H1 (cell line): ENCODE measurements around the gene STXBP6. TPM values are rescaled to one million over a fixed set of nuclear protein-coding genes. Genes with fewer than 3 reads are reported as not detected.

Experiments
- CTCF ChIA-PET: fragments of 300-600 bp; sonication (Branson Sonifier 250); formaldehyde crosslinking; loops from one replicate; lab custom pipeline; 2021; ENCODE audit not compliant: partially characterized antibody; lab: Charles Lee
- POLR2A ChIA-PET: fragments of 300-600 bp; sonication (Branson Sonifier 250); formaldehyde crosslinking; loops from one replicate; lab custom pipeline; 2021; ENCODE audit warnings: inconsistent platforms; ENCODE audit not compliant: partially characterized antibody; lab: Charles Lee
- DNase-seq, 2 experiments: peaks; one replicate each; pipeline versions ENCODE4 v3.0.0 to v3.0.0-alpha.2; 2010 to 2022; ENCODE audit warnings: low spot score in 2 of 2, low read depth in 1 of 2, mixed read lengths in 1 of 2
- FAIRE-seq: peaks from 2 replicates; lab custom pipeline; 2011; peaks lifted over from hg19 to GRCh38; lab: Jason Lieb, UNC
- H2AFZ ChIP-seq: 2 replicates; pipeline ENCODE4 v1.8.1; 2012; ENCODE audit warnings: low read length, inconsistent platforms
- H2AK5ac ChIP-seq: 2 replicates; pipeline ENCODE4 v1.6.1; 2013; ENCODE audit warnings: low read depth, low read length
- H2BK120ac ChIP-seq: replicated peaks from 2 replicates; pipeline ENCODE3; 2013; ENCODE audit warnings: low read depth, low read length, inconsistent platforms
- H2BK12ac ChIP-seq: 2 replicates; pipeline ENCODE4 v1.6.1; 2013; ENCODE audit warnings: low read depth, low read length
- H2BK15ac ChIP-seq: 2 replicates; pipeline ENCODE4 v1.6.1; 2013; ENCODE audit warnings: low read length
- H2BK20ac ChIP-seq: 2 replicates; pipeline ENCODE4 v1.6.1; 2013; ENCODE audit warnings: low read length
- H2BK5ac ChIP-seq: 2 replicates; pipeline ENCODE4 v1.6.1; 2013; ENCODE audit warnings: low read depth, low read length
- H3K14ac ChIP-seq: 2 replicates; pipeline ENCODE4 v1.6.1; 2013; ENCODE audit warnings: inconsistent platforms; ENCODE audit not compliant: insufficient read length
- H3K18ac ChIP-seq: 2 replicates; pipeline ENCODE4 v1.6.1; 2013; ENCODE audit warnings: low read length; ENCODE audit errors: extremely low read depth
- H3K23ac ChIP-seq: 2 replicates; pipeline ENCODE4 v1.6.1; 2013; ENCODE audit warnings: inconsistent platforms; ENCODE audit not compliant: insufficient read length
- H3K23me2 ChIP-seq: 2 replicates; pipeline ENCODE4 v1.6.1; 2013; ENCODE audit warnings: low read depth, low read length
- H3K27ac ChIP-seq: 2 replicates; pipeline ENCODE4 v1.6.1; 2011; ENCODE audit warnings: low read depth, low read length, inconsistent platforms
- H3K27me3 ChIP-seq, 4 experiments: replicated peaks in 1 of 4; 1 replicate in 1 of 4; 2 replicates in 3 of 4; pipeline versions ENCODE4 v1.6.1 to v1.8.1; 2011 to 2013; ENCODE audit warnings: low read length in 3 of 4, mild to moderate bottlenecking in 3 of 4, inconsistent platforms in 2 of 4, mixed read lengths in 2 of 4, moderate library complexity in 1 of 4; ENCODE audit not compliant: control insufficient read depth in 3 of 4, insufficient read depth in 3 of 4; ENCODE audit errors: extremely low read depth in 1 of 4
- H3K36me3 ChIP-seq, 4 experiments: 2 replicates each; pipeline versions ENCODE4 v1.6.1 to v1.8.1; 2011 to 2013; ENCODE audit warnings: mild to moderate bottlenecking in 4 of 4, low read length in 3 of 4, moderate library complexity in 2 of 4, control low read depth in 1 of 4, inconsistent platforms in 1 of 4; ENCODE audit not compliant: insufficient read depth in 4 of 4, control insufficient read depth in 2 of 4
- H3K4ac ChIP-seq: replicated peaks from 2 replicates; pipeline ENCODE3; 2013; ENCODE audit warnings: low read length, low read depth, mixed read lengths, inconsistent platforms; ENCODE audit not compliant: insufficient read length
- H3K4me1 ChIP-seq, 4 experiments: replicated peaks in 1 of 4; 1 replicate in 1 of 4; 2 replicates in 3 of 4; pipeline versions ENCODE4 v1.6.1 to v1.8.1; 2011 to 2013; ENCODE audit warnings: low read length in 3 of 4, inconsistent platforms in 2 of 4, mixed read lengths in 1 of 4; ENCODE audit not compliant: insufficient read depth in 4 of 4, control insufficient read depth in 3 of 4
- H3K4me2 ChIP-seq, 2 experiments: 2 replicates each; pipeline versions ENCODE4 v1.6.1 to v1.8.1; 2011 to 2013; ENCODE audit warnings: low read depth in 2 of 2, low read length in 2 of 2, control low read depth in 1 of 2, inconsistent platforms in 1 of 2, mild to moderate bottlenecking in 1 of 2; ENCODE audit not compliant: insufficient read depth in 1 of 2
- H3K4me3 ChIP-seq, 4 experiments: fragments of 200-600, 300-600 bp in 1 of 4; sonication (generic), shearing (Covaris generic), sonication (Bioruptor Twin) in 1 of 4; 2 replicates each; pipeline versions ENCODE4 v1.5.1 to v1.8.1; 2011 to 2016; ENCODE audit warnings: low read length in 4 of 4, low read depth in 3 of 4, control low read depth in 2 of 4, inconsistent platforms in 2 of 4, mild to moderate bottlenecking in 2 of 4, mixed read lengths in 1 of 4, moderate library complexity in 1 of 4; ENCODE audit not compliant: insufficient read depth in 2 of 4; ENCODE audit errors: extremely low read depth in 1 of 4
- H3K56ac ChIP-seq: replicated peaks from 2 replicates; pipeline ENCODE3; 2013; ENCODE audit warnings: low read depth, mild to moderate bottlenecking, mixed read lengths, low read length, inconsistent platforms; ENCODE audit not compliant: insufficient read length
- H3K79me1 ChIP-seq: 2 replicates; pipeline ENCODE4 v1.6.1; 2013; ENCODE audit warnings: low read depth, low read length, control low read depth
- H3K79me2 ChIP-seq, 2 experiments: 2 replicates each; pipeline versions ENCODE4 v1.6.1 to v1.8.1; 2012 to 2013; ENCODE audit warnings: low read length in 2 of 2, mild to moderate bottlenecking in 2 of 2, inconsistent platforms in 1 of 2; ENCODE audit not compliant: insufficient read depth in 2 of 2, control insufficient read depth in 1 of 2
- H3K9ac ChIP-seq, 4 experiments: replicated peaks in 1 of 4; 1 replicate in 1 of 4; 2 replicates in 3 of 4; pipeline versions ENCODE4 v1.6.1 to v1.8.1; 2011 to 2013; ENCODE audit warnings: low read depth in 3 of 4, low read length in 3 of 4, control low read depth in 2 of 4, mild to moderate bottlenecking in 2 of 4, moderate library complexity in 2 of 4, inconsistent platforms in 1 of 4; ENCODE audit errors: extremely low read depth in 1 of 4
- H3K9me3 ChIP-seq, 2 experiments: 2 replicates each; pipeline versions ENCODE4 v1.6.1 to v1.8.1; 2012 to 2013; ENCODE audit warnings: mild to moderate bottlenecking in 2 of 2, moderate library complexity in 2 of 2, control low read depth in 1 of 2, inconsistent platforms in 1 of 2, low read depth in 1 of 2, low read length in 1 of 2, mixed read lengths in 1 of 2; ENCODE audit not compliant: insufficient read depth in 2 of 2
- H4K20me1 ChIP-seq, 2 experiments: replicated peaks in 1 of 2; 2 replicates each; pipeline versions ENCODE3 to v1.8.1; 2011 to 2013; ENCODE audit warnings: inconsistent platforms in 2 of 2, low read length in 2 of 2, mild to moderate bottlenecking in 1 of 2; ENCODE audit not compliant: insufficient read depth in 2 of 2, control insufficient read depth in 1 of 2
- H4K5ac ChIP-seq: 2 replicates; pipeline ENCODE4 v1.6.1; 2013; ENCODE audit warnings: low read length, low read depth, mixed read lengths, inconsistent platforms; ENCODE audit not compliant: insufficient read length
- H4K8ac ChIP-seq: 2 replicates; pipeline ENCODE4 v1.8.0; 2013; ENCODE audit warnings: mild to moderate bottlenecking, moderate library complexity, low read length, inconsistent platforms; ENCODE audit not compliant: insufficient read depth; ENCODE audit errors: extremely low read depth
- H4K91ac ChIP-seq: replicated peaks from 2 replicates; pipeline ENCODE3; 2013; ENCODE audit warnings: low read length, mixed read lengths, inconsistent platforms; ENCODE audit not compliant: insufficient read length
- CBX5 ChIP-seq: fragments of 300-800, 300-1000 bp; sonication (generic); IDR thresholded peaks from 2 replicates; pipeline ENCODE4 v1.7.1; 2016; ENCODE audit warnings: antibody characterized with exemption, low read length, low read depth
- CHD1 ChIP-seq: IDR thresholded peaks from 2 replicates; pipeline ENCODE4 v1.6.1; 2012; ENCODE audit warnings: low read depth, low read length, improper control_type of control experiment
- CTBP2 ChIP-seq: IDR thresholded peaks from 2 replicates; pipeline ENCODE4 v1.7.0; 2011; ENCODE audit warnings: borderline replicate concordance, mild to moderate bottlenecking, moderate library complexity, mixed read lengths, low read length; ENCODE audit not compliant: insufficient read depth, insufficient read length
- EGR1 ChIP-seq: IDR thresholded peaks from 2 replicates; pipeline ENCODE4 v1.6.1; 2011; ENCODE audit warnings: low read depth, low read length, borderline replicate concordance
- PHF8 ChIP-seq: fragments of 200-600 bp; sonication (generic); conservative IDR thresholded peaks from 2 replicates; pipeline ENCODE4 v1.7.1; 2012; ENCODE audit warnings: low read depth, mild to moderate bottlenecking, inconsistent platforms, low read length, moderate library complexity
- POLR2A ChIP-seq, 2 experiments: IDR thresholded peaks; 1 replicate in 1 of 2; 2 replicates in 1 of 2; pipeline ENCODE4 v1.6.1; 2011; ENCODE audit warnings: low read depth in 2 of 2, low read length in 2 of 2, mild to moderate bottlenecking in 2 of 2; ENCODE audit errors: control extremely low read depth in 1 of 2
- POU5F1 ChIP-seq: IDR thresholded peaks from 2 replicates; pipeline ENCODE4 v1.6.1; 2011; ENCODE audit warnings: low read depth, mild to moderate bottlenecking, low read length, moderate library complexity
- RBBP5 ChIP-seq: IDR thresholded peaks from 2 replicates; pipeline ENCODE4 v1.7.1; 2012; ENCODE audit warnings: low read depth, mild to moderate bottlenecking, inconsistent platforms, low read length, moderate library complexity, borderline replicate concordance
- RXRA ChIP-seq: IDR thresholded peaks from 2 replicates; pipeline ENCODE4 v1.6.1; 2011; ENCODE audit warnings: low read depth, mild to moderate bottlenecking, low read length, moderate library complexity; ENCODE audit not compliant: insufficient read depth
- WGBS, 2 experiments: shearing (Covaris generic) in 1 of 2; methylation state at CpG; one replicate each; pipeline versions ENCODE4 v1.1.6 to v1.1.7; 2013 to 2015; ENCODE audit warnings: low lambda C conversion rate in 2 of 2, mixed read lengths in 2 of 2, inconsistent platforms in 1 of 2, low coverage in 1 of 2, missing lambda C conversion rate in 1 of 2; ENCODE audit not compliant: insufficient replicate concordance in 2 of 2, insufficient coverage in 1 of 2, insufficient read length in 1 of 2; ENCODE audit errors: extremely low coverage in 1 of 2, missing lambda C conversion rate in 1 of 2; 5-methylcytosine and 5-hydroxymethylcytosine counted together
- polyA plus RNA-seq, 7 experiments: library from polyadenylated mRNA; depleted of rRNA in 3 of 7; stranded (reverse) in 5 of 7; unstranded in 2 of 7; fragments of >200 nt in 5 of 7; fragments of 200-250 nt in 2 of 7; gene quantifications; 1 replicate in 5 of 7; 2 replicates in 1 of 7; 4 replicates in 1 of 7; pipeline versions ENCODE4 v1.2.1 to v1.2.3, GENCODE V29; 2011 to 2013; ENCODE audit warnings: missing spikeins in 2 of 7, mixed read lengths in 2 of 7
- total RNA-seq: library from RNA; stranded (reverse); fragmentation: NEBNext Ultra II Directional; extraction: Animal tissue kit (Norgen Biotek cat#: 25700); gene quantifications from 2 replicates; pipeline ENCODE4 v1.2.1, GENCODE V29; 2021
- TF ChIP-seq, protein P1 (sequence below): IDR thresholded peaks from 2 replicates; pipeline ENCODE4 v1.6.1; 2012; ENCODE audit warnings: inconsistent platforms
- TF ChIP-seq, protein P2 (sequence below): IDR thresholded peaks from 2 replicates; pipeline ENCODE4 v1.6.1; 2012; ENCODE audit warnings: low read length, inconsistent platforms

STXBP6 gene
- total and polyA plus RNA-seq, 2 of the 8 experiments (the other 6 are each of a cell fraction or from before 2014, with no cell fraction given) = 9.4 to 18.1 TPM

DNA sequence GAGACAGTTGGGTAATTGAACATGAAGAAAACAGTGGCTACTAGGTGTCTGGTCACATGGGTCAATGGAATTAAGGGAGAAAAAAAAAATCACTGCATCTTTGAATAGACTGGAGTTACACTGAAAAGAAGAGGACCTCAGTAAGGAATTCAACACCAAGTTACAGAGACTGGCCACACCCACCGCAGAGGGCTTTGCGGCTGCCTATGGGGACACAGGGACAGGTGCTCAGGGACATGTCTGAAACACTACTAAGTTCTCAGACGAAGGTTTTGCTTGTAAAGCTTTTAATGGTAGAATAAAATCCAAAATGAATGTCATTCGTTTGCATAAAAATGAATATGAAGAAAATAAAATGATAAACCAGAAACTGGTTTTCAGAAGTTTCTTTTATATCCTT lies 93.8 kb downstream of the STXBP6 start:
- Histone ChIP-seq H2BK15ac (no peak overlapping the region), H3K4me3 (no peak overlapping the region), H3K4me1 (peaks cover 0 to 9% (median 7%) of the 10 kb centered on the region in 4 experiments; a peak in 3 of 7 replicates), H4K20me1 (no peaks in the 10 kb centered on the region), H3K27me3 (no peaks in the 10 kb centered on the region)
- TF ChIP-seq POLR2A (IDR thresholded peaks at IDR 0.05; ENCODE audit: control extremely low read depth in 1 of 2, low read depth in 2 of 2, low read length in 2 of 2) (no peak), CHD1 (no peak), RXRA (no peak), RBBP5 (no peak), EGR1 (no peak), POU5F1 (no peak), CBX5 (no peak), PHF8 (no peak), CTBP2 (no peak)
- TF ChIP-seq, protein P1, sequence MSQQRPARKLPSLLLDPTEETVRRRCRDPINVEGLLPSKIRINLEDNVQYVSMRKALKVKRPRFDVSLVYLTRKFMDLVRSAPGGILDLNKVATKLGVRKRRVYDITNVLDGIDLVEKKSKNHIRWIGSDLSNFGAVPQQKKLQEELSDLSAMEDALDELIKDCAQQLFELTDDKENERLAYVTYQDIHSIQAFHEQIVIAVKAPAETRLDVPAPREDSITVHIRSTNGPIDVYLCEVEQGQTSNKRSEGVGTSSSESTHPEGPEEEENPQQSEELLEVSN = no peak
- TF ChIP-seq, protein P2, sequence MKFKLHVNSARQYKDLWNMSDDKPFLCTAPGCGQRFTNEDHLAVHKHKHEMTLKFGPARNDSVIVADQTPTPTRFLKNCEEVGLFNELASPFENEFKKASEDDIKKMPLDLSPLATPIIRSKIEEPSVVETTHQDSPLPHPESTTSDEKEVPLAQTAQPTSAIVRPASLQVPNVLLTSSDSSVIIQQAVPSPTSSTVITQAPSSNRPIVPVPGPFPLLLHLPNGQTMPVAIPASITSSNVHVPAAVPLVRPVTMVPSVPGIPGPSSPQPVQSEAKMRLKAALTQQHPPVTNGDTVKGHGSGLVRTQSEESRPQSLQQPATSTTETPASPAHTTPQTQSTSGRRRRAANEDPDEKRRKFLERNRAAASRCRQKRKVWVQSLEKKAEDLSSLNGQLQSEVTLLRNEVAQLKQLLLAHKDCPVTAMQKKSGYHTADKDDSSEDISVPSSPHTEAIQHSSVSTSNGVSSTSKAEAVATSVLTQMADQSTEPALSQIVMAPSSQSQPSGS = no peak
- TF ChIP-seq, all 59 proteins: peak for 0
- no peak for FAIRE-seq
- Histone ChIP-seq H4K5ac (no peak overlapping the region), H3K36me3 (no peaks in the 10 kb centered on the region), H4K8ac (no peak overlapping the region), H3K4ac (no peak overlapping the region), H3K4me2 (no peak overlapping the region), H2BK120ac (no peak overlapping the region), H2BK5ac (no peak overlapping the region), H3K18ac (no peak overlapping the region), H3K9me3 (peaks cover 0 to 3% of the 10 kb centered on the region in 2 experiments; a peak in 2 of 4 replicates), H2AK5ac (no peak overlapping the region), H3K79me1 (no peaks in the 10 kb centered on the region), H4K91ac (no peak overlapping the region), H3K14ac (no peak overlapping the region), H2AFZ (no peak overlapping the region), H2BK12ac (no peak overlapping the region), H3K9ac (no peak overlapping the region), H2BK20ac (no peak overlapping the region), H3K56ac (no peak overlapping the region), H3K23me2 (no peaks in the 10 kb centered on the region), H3K27ac (no peak overlapping the region), H3K79me2 (no peaks in the 10 kb centered on the region), H3K23ac (no peak overlapping the region)
- 91% methylated on average over 4 of the region's 4 CpGs; no CpG with 5 or more reads in 1 of the 2 experiments for WGBS, 2 experiments
- CTCF ChIA-PET = interaction anchor here (0.7 to 2.0 kb wide), 3 partner anchors 18 to 125 kb away, joined by 3 to 5 read pairs (median 4); no protein-coding TSS in a partner anchor
- no peak for DNase-seq
- POLR2A ChIA-PET = no interaction called here
